ENCODE measurements around the gene BICDL2. TPM values are rescaled to one million over a fixed set of nuclear protein-coding genes. Genes with fewer than 3 reads are reported as not detected.
"Not testable (repeated sequence)": the region's sequence is repeated elsewhere in the genome, so short reads cannot be mapped to it uniquely, and the experiment has no call there.

BICDL2 gene
- polyA plus RNA-seq, 1 of the 3 experiments (the other 2 are of a cell fraction) = not detected

DNA sequence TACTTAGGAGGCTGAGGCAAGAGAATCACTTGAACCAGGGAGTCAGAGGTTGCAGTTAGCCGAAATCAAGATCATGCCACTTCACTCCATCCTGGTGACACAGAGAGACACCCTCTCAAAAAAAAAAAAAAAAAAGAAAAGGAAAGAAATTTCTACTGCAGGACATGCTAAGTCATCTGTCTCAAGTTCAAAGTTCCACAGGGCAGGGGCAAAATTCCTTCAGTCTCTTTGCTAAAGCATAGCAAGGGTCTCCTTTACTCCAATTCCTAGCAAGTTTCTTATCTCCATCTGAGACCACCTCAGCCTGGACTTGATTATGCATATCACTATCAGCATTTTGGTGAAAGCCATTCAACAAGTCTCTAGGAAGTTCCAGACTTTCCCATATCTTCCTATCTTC is 47.7 kb upstream of the BICDL2 start:
- WGBS (ENCODE audit: low lambda C conversion rate) = 22% methylated on average over 1 of the region's 1 CpG
- DNase-seq = no peak
- peaks cover 45% of the 10 kb centered on the region for H3K27me3 ChIP-seq (ENCODE audit: insufficient read depth)
- no peaks in the 10 kb centered on the region for H3F3A ChIP-seq (replicated peaks; ENCODE audit: insufficient read depth)
- H3K36me3 ChIP-seq (replicated peaks in 1 of 2; ENCODE audit: control insufficient read depth in 1 of 2, insufficient read depth in 2 of 2, low read length in 1 of 2) = no peaks in the 10 kb centered on the region
- no peak overlapping the region for H3K4me3 ChIP-seq (ENCODE audit: low read depth in 2 of 2, low read length in 1 of 2)
- ChIA-PET CTCF (interaction anchor here (1.2 to 1.5 kb wide), 3 partner anchors 16 to 53 kb away, joined by 3 to 6 read pairs (median 3); no protein-coding TSS in a partner anchor), POLR2A (no interaction called here)
- no peaks in the 10 kb centered on the region for H4K20me1 ChIP-seq (ENCODE audit: insufficient read depth)
- TF ChIP-seq EP300 (IDR thresholded peaks at IDR 0.05; ENCODE audit: borderline replicate concordance in 1 of 2, low read depth in 1 of 2, low read length in 1 of 2) (no peak), RCOR1 (IDR thresholded peaks at IDR 0.05; ENCODE audit: low read length) (no peak), GATA2 (CRISPR knock-in tag; IDR thresholded peaks at IDR 0.05) (no peak), FOXJ3 (CRISPR knock-in tag; IDR thresholded peaks at IDR 0.05) (no peak), ELF1 (IDR thresholded peaks at IDR 0.05) (no peak), FOSL2 (IDR thresholded peaks at IDR 0.05; ENCODE audit: borderline replicate concordance, low read depth) (no peak), CHD2 (IDR thresholded peaks at IDR 0.05; ENCODE audit: low read length, partially characterized antibody) (no peak), TAF1 (IDR thresholded peaks at IDR 0.05; ENCODE audit: borderline replicate concordance, low read depth, low read length) (no peak), MEF2A (IDR thresholded peaks at IDR 0.05; ENCODE audit: borderline replicate concordance, low read depth) (no peak), FOXM1 (IDR thresholded peaks at IDR 0.05; ENCODE audit: low read depth) (no peak), YY1 (IDR thresholded peaks at IDR 0.05; ENCODE audit: low read depth) (no peak), SIN3A (IDR thresholded peaks at IDR 0.05; ENCODE audit: borderline replicate concordance, low read depth, low read length) (no peak), TCF12 (IDR thresholded peaks at IDR 0.05) (no peak)
- TF ChIP-seq, protein P1, sequence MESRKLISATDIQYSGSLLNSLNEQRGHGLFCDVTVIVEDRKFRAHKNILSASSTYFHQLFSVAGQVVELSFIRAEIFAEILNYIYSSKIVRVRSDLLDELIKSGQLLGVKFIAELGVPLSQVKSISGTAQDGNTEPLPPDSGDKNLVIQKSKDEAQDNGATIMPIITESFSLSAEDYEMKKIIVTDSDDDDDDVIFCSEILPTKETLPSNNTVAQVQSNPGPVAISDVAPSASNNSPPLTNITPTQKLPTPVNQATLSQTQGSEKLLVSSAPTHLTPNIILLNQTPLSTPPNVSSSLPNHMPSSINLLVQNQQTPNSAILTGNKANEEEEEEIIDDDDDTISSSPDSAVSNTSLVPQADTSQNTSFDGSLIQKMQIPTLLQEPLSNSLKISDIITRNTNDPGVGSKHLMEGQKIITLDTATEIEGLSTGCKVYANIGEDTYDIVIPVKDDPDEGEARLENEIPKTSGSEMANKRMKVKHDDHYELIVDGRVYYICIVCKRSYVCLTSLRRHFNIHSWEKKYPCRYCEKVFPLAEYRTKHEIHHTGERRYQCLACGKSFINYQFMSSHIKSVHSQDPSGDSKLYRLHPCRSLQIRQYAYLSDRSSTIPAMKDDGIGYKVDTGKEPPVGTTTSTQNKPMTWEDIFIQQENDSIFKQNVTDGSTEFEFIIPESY (IDR thresholded peaks at IDR 0.05; ENCODE audit: borderline replicate concordance, low read depth) = no peak
- no peak overlapping the region for H3K4me2 ChIP-seq
- H3K79me2 ChIP-seq (ENCODE audit: insufficient read depth) = no peaks in the 10 kb centered on the region
- H3K9me2 ChIP-seq = no peaks in the 10 kb centered on the region
- no peak overlapping the region for H3K27ac ChIP-seq (ENCODE audit: low read depth in 2 of 2, low read length in 1 of 2)
- no peak overlapping the region for H3K9ac ChIP-seq
- H3K4me1 ChIP-seq (ENCODE audit: control insufficient read depth in 1 of 2, insufficient read depth in 2 of 2, low read depth in 1 of 2, low read length in 1 of 2) = no peaks in the 10 kb centered on the region
- H3K9me3 ChIP-seq = no peaks in the 10 kb centered on the region
- no peak overlapping the region for H2AFZ ChIP-seq (ENCODE audit: low read depth)

DNA sequence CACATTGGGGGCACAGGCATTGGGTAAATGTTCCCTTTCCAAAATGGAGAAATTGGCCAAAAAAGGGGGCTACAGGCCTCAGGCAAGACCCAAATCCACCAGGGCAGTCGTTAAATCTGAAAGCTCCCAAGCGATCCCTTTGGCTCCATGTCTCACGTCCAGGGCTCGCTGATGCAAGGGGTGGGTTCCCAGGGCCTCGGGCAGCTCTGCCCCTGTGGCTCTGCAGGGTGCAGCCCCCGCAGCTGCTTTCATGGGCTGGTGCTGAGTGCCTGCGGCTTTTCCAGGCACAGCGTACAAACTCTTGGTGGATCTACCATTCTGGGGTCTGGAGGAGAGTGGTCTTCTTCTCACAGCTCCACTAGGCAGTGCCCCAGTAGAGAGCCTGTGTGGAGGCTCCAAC is 46.7 kb upstream of the BICDL2 start:
- POLR2A ChIA-PET; H3K9me3 ChIP-seq; H3F3A ChIP-seq (replicated peaks; ENCODE audit: insufficient read depth); H2AFZ ChIP-seq (ENCODE audit: low read depth); H3K36me3 ChIP-seq (replicated peaks in 1 of 2; ENCODE audit: control insufficient read depth in 1 of 2, insufficient read depth in 2 of 2, low read length in 1 of 2); DNase-seq; H3K27ac ChIP-seq (ENCODE audit: low read depth in 2 of 2, low read length in 1 of 2); H4K20me1 ChIP-seq (ENCODE audit: insufficient read depth); H3K79me2 ChIP-seq (ENCODE audit: insufficient read depth); H3K9me2 ChIP-seq; H3K9ac ChIP-seq; H3K4me3 ChIP-seq (ENCODE audit: low read depth in 2 of 2, low read length in 1 of 2); H3K4me1 ChIP-seq (ENCODE audit: control insufficient read depth in 1 of 2, insufficient read depth in 2 of 2, low read depth in 1 of 2, low read length in 1 of 2); H3K4me2 ChIP-seq: not testable (repeated sequence)
- 61% methylated on average over 6 of the region's 8 CpGs for WGBS (ENCODE audit: low lambda C conversion rate)
- H3K27me3 ChIP-seq (ENCODE audit: insufficient read depth) = peaks cover 46% of the 10 kb centered on the region
- CTCF ChIA-PET = interaction anchor here (1.4 kb wide), 1 partner anchor 17 kb away, joined by 6 read pairs; no protein-coding TSS in a partner anchor

DNA sequence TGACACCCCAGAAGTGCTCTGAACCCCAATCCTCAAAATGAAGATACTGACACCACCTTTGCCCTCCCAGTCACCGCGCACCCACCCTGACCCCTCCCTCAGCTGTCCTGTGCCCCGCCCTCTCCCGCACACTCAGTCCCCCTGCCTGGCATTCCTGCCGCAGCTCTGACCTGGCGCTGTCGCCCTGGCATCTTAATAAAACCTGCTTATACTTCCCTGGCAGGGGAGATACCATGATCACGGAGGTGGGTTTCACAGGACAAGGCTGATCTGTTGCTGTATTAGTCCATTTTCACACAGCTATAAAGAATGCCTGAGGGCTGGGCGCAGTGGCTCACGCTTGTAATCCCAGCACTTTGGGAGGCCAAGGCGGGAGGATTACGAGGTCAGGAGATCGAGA is 45.2 kb upstream of the BICDL2 start:
- H3K27me3 ChIP-seq (ENCODE audit: insufficient read depth) = peaks cover 54% of the 10 kb centered on the region
- H3K36me3 ChIP-seq (replicated peaks in 1 of 2; ENCODE audit: control insufficient read depth in 1 of 2, insufficient read depth in 2 of 2, low read length in 1 of 2); H3K4me2 ChIP-seq; POLR2A ChIA-PET; H2AFZ ChIP-seq (ENCODE audit: low read depth); H3K27ac ChIP-seq (ENCODE audit: low read depth in 2 of 2, low read length in 1 of 2); H3K9ac ChIP-seq; H3K4me1 ChIP-seq (ENCODE audit: control insufficient read depth in 1 of 2, insufficient read depth in 2 of 2, low read depth in 1 of 2, low read length in 1 of 2); H3K79me2 ChIP-seq (ENCODE audit: insufficient read depth); H4K20me1 ChIP-seq (ENCODE audit: insufficient read depth); H3K9me2 ChIP-seq; H3K9me3 ChIP-seq; H3K4me3 ChIP-seq (ENCODE audit: low read depth in 2 of 2, low read length in 1 of 2); H3F3A ChIP-seq (replicated peaks; ENCODE audit: insufficient read depth); DNase-seq: not testable (repeated sequence)
- 49% methylated on average over 13 of the region's 13 CpGs for WGBS (ENCODE audit: low lambda C conversion rate)
- CTCF ChIA-PET = interaction anchor here (0.6 kb wide), 1 partner anchor 23 kb away, joined by 3 read pairs; no protein-coding TSS in a partner anchor

Measured in SK-N-SH (cell line).